Lower leg skin (tissue), 4 donors: Measurements from ENCODE around the gene CHRNG. TPM values are rescaled to one million over a fixed set of nuclear protein-coding genes. Genes with fewer than 3 reads are reported as not detected.

Experiments used
- DNase-seq, 2 donors: peaks; one replicate each; pipeline ENCODE4 v3.0.0-alpha.2; 2019; ENCODE audit warnings: low spot score in 2 of 2
- H3K4me3 ChIP-seq: fragments of 200-600 bp; sonication (generic); 2 replicates; pipeline ENCODE4 v1.5.1; 2017; ENCODE audit warnings: mild to moderate bottlenecking, low read depth; ENCODE audit not compliant: poor library complexity, severe bottlenecking
- CTCF ChIP-seq, 3 donors: fragments of 450-650 bp; IDR thresholded peaks; one replicate each; pipeline ENCODE4 v1.5.1; 2016; ENCODE audit warnings: antibody characterized with exemption in 3 of 3, mild to moderate bottlenecking in 3 of 3, moderate library complexity in 2 of 3
- POLR2A ChIP-seq, 2 donors: fragments of 450-650 bp; IDR thresholded peaks; one replicate each; pipeline ENCODE4 v1.6.1; 2016 to 2017; ENCODE audit warnings: antibody characterized with exemption in 2 of 2, mild to moderate bottlenecking in 1 of 2, moderate library complexity in 1 of 2
- whole genome bisulfite sequencing, 2 donors: methylation state at CpG; one replicate each; pipeline ENCODE4 v1.1.5; 2018; 5-methylcytosine and 5-hydroxymethylcytosine counted together
- intact Hi-C: fragments of 100-400 bp; cut with DNase I; formaldehyde crosslinking; loops from one replicate; pipeline ENCODE4 v1.15.0; 2023; ENCODE audit warnings: low total_unique reads
- total RNA-seq, 4 donors: library from RNA; depleted of rRNA; stranded (reverse); fragments of >200 nt; gene quantifications; one replicate each; pipeline ENCODE4 v1.1.0, GENCODE V29; 2016

Gene CHRNG
- total RNA-seq, 4 donors from 2014 or later = not detected

DNA sequence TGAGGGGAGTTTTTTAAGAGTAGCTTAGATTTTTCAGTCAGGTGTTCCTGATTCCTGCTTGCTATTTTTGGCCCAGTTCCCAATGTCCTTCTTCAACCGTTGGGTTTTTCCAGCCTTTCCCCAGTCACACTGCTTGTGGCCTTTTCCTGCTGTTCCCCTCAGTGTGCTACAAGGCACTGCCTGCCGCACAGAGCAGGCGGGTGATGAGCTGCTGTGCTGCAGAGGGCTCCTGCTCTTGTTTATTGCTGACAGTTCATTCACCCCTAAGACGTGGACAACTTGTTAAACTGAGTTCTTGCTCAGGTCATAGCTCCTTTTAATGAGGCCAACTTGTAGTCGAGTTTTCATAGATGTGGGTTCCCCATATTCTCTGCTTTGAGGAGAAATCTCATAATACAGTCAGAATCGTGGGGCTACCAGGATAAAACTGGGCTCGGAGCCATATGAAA lies 31.6 kb downstream of the CHRNG start:
- intact Hi-C loops = no loop called here
- no peak overlapping the region for H3K4me3 ChIP-seq
- TF ChIP-seq POLR2A (IDR thresholded peaks at IDR 0.05) (no peak), CTCF (IDR thresholded peaks at IDR 0.05) (no peak)
- WGBS, 2 donors = 77 to 78% methylated on average over 7 of the region's 7 CpGs
- no peak for DNase-seq

GRCh38 chr2:232573042-232573441 lies 33.5 kb downstream of the CHRNG start:
- no peak for DNase-seq
- no peak overlapping the region for H3K4me3 ChIP-seq
- intact Hi-C loops = no loop called here
- TF ChIP-seq CTCF (IDR thresholded peaks at IDR 0.05) (no peak), POLR2A (IDR thresholded peaks at IDR 0.05) (no peak)

DNA sequence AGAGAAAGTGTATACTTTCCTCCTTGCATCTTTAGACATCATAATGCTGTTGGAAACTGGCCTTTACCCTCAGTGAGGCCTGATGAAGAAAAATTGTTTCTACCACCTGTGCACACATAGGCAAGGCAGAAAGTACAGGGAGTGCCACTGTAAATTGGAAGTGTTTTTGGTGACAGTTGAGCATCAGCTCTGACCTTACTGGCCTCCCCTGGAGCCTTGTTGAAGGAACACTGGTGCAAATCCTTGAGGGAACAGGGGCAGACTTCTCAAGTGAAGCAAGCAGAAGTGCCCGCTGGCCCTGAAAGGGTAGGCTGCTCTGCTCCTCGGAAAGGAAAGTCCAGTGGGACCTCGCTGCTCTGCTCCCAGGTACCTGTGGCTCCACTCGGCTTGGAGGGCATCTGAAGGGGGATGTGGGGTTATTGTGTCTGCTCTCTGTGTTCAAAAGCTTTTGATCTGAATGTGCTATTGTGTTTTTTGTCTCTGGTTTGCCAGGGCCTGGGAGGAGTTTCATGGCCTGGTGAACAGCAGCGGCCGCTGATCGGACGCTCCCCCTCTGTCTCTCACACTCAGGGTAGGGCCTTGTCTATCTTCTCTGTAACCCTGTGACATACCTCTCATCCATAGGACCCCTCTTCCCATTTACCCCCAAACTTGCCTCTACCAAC lies 34.4 kb downstream of the CHRNG start:
- H3K4me3 ChIP-seq = no peak overlapping the region
- no peak for DNase-seq
- TF ChIP-seq POLR2A (IDR thresholded peaks at IDR 0.05) (no peak), CTCF (IDR thresholded peaks at IDR 0.05) (no peak)
- 94% methylated on average over 8 of the region's 8 CpGs for WGBS, 2 donors
- intact Hi-C loops = no loop called here

DNA sequence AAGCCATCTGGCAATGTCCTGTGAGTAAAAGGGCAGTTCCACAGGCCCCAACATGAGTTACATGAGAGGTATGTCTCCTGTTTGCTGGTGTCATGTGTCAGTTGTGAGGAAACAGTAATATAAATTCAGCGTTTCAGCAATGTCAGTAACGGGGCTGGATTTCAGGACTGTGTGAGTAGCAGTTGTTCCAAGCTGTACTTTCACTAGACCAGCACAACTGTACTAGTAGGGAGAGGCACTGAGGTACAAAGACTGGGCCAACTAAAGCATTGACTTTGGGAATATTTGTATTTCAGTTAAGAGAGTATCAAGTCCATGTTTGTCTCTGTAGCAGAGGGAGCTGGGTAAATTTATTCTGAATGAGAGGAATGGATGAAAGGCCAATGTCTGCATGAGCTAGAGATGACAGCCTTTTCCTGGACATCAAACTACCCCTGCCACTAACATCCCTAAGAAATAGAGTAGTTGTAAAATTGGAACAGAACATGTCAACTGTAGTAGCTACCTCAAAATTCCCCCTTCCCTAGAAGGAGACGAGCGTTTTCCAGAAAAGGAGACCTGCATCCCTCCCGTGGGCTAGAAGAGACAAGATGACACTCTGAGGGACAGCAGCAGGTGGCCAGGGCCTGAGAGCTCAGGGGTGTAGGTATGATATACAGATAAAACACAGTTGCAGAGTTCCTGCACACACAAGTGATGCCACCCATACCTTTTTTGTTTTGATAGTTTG lies 35.3 kb downstream of the CHRNG start:
- intact Hi-C loops = no loop called here
- no peak for TF ChIP-seq CTCF (IDR thresholded peaks at IDR 0.05)
- TF ChIP-seq POLR2A (IDR thresholded peaks at IDR 0.05) = no peak
- no peak for DNase-seq
- no peak overlapping the region for H3K4me3 ChIP-seq
- WGBS, 2 donors = 89% methylated on average over 5 of the region's 5 CpGs

GRCh38 chr2:232575404-232575746 lies 35.9 kb downstream of the CHRNG start:
- TF ChIP-seq CTCF (IDR thresholded peaks at IDR 0.05) (no peak), POLR2A (IDR thresholded peaks at IDR 0.05) (no peak)
- intact Hi-C loops = no loop called here
- H3K4me3 ChIP-seq = no peak overlapping the region
- 90 to 100% methylated on average over 1 of the region's 1 CpG for WGBS, 2 donors
- DNase-seq = no peak
